ENCODE measurements around the gene TRAF2. TPM values are rescaled to one million over a fixed set of nuclear protein-coding genes. Genes with fewer than 3 reads are reported as not detected.
A peak's percentile ranks its signal among the peaks of the same experiment; 100 is the strongest.
"Not testable (repeated sequence)": the region's sequence is repeated elsewhere in the genome, so short reads cannot be mapped to it uniquely, and the experiment has no call there.

The TRAF2 gene, protein sequence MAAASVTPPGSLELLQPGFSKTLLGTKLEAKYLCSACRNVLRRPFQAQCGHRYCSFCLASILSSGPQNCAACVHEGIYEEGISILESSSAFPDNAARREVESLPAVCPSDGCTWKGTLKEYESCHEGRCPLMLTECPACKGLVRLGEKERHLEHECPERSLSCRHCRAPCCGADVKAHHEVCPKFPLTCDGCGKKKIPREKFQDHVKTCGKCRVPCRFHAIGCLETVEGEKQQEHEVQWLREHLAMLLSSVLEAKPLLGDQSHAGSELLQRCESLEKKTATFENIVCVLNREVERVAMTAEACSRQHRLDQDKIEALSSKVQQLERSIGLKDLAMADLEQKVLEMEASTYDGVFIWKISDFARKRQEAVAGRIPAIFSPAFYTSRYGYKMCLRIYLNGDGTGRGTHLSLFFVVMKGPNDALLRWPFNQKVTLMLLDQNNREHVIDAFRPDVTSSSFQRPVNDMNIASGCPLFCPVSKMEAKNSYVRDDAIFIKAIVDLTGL
- total RNA-seq: 100 to 1,000 TPM in 1 of 2 donors, 10 to 100 TPM in 1; 55.7 to 107 TPM

DNA sequence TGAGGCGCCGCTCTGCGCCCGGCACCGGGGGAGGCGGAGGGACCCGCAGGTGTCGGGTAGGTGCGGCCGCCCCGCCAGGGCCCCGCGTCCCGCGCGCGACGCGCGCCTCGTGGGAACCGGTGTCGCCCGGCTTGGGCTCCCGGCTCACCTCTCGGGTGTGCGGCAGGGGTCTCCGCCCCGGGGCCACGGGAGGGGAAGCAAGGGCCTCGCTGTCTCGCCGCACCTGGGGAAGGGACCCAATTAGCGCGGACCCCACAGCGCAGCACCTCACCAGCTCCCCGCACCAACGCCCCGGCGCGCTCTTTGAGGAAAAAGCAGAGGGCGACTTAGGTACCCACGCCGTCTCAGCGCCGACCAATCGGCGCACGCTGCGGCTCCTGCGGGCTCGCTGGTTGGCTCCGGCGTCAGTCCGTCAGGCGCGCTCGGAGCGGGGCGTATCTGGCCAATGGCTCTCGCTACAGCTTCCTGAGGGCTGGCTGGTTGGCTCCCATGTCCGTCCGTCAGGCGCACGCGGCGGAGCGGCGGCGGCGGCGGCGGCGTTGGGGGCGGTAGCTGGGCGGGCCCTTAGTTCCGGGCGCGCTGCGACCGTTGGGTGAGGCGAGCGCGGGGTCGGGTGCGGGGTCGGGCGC, at the start of gene TRAF2:
Gene TRAF2 (plus strand): TSS at position 567 of the 629 bp plus-strand sequence. CDS start 12,225 bp downstream, outside the sequence.
- Mint-ChIP-seq H3K27ac (peak within 1 kb of the TSS; percentile 84 to 85), H3K36me3 (no peaks in the 10 kb centered on the region), H3K4me3 (peak within 1 kb of the TSS; percentile 96), H3K27me3 (no peaks in the 10 kb centered on the region), H3K9me3 (no peaks in the 10 kb centered on the region), H3K4me1 (ENCODE audit: low read depth in 2 of 2) (peaks cover 15 to 33% of the 10 kb centered on the region in 2 donors)
- peak; percentile 90 for ATAC-seq
- DNase-seq (ENCODE audit: low spot score): peak; percentile 99

GRCh38 chr9:136837146-136837855, 49.0 kb upstream of the TRAF2 start:
- no peaks in the 10 kb centered on the region for H3K36me3 Mint-ChIP-seq
- H3K27ac Mint-ChIP-seq: no peak overlapping the region
- H3K27me3 Mint-ChIP-seq: no peaks in the 10 kb centered on the region
- DNase-seq (ENCODE audit: low spot score) (no peak), ATAC-seq (no peak)
- no peak overlapping the region for H3K4me3 Mint-ChIP-seq
- peaks cover 4 to 6% of the 10 kb centered on the region in 2 donors for H3K4me1 Mint-ChIP-seq (ENCODE audit: low read depth in 2 of 2)
- no peaks in the 10 kb centered on the region for H3K9me3 Mint-ChIP-seq

DNA sequence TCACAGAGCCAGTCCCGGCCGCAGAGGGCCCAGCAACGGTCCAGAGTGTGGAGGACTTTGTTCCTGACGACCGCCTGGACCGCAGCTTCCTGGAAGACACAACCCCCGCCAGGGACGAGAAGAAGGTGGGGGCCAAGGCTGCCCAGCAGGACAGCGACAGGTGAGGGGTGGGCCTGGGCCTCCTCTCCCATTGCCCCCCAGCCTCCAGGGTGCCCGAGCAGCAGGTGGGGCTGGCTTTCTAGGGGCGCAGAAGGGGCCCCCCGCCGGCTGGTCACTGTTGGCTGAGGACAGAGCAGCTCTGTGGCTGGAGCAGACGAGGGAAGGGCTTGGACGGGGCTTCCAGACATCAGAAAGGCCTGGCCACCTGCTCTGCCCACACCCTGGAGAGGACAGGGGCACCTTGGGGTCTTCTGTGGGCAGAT, 48.4 kb upstream of the TRAF2 start:
- H3K27ac Mint-ChIP-seq; DNase-seq (ENCODE audit: low spot score); H3K27me3 Mint-ChIP-seq; H3K9me3 Mint-ChIP-seq; H3K4me1 Mint-ChIP-seq (ENCODE audit: low read depth in 2 of 2); H3K36me3 Mint-ChIP-seq; ATAC-seq; H3K4me3 Mint-ChIP-seq: not testable (repeated sequence)

DNA sequence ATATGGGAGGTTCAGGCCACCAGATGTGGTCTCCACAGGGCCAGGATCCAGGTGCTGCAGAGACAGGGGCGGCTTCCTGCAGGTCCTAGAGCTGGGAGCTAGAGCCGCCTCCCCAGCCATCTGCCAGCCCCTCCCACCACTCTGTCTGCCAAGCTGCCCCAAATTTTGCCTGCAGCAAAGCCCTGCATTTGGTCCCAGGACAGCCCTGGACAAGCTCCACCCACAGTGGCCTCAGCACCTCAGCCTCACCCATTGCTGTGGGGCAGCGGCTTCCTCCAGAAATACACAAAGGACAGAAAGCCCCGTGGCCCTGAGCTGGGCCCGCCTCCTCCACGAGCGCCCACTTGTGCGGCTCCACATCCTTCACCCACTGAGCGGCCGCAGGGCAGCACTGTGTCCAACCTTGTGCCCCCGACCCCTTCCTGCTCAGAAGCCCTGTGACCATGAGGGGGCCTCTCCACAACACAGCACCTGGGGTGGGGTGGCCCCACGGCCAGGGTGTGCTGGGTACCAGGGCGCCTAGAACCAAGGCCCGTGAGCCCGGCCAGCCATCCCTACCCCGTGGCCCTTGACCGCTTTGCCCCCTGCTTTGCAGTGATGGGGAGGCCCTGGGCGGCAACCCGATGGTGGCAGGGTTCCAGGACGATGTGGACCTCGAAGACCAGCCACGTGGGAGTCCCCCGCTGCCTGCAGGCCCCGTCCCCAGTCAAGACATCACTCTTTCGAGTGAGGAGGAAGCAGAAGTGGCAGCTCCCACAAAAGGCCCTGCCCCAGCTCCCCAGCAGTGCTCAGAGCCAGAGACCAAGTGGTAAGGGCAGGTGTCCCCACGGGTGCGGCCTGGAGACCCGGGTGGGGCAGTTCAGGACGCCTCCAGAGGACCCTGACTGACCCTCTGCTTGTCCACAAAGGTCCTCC, 47.7 kb upstream of the TRAF2 start:
- H3K27ac Mint-ChIP-seq: no peak overlapping the region
- no peaks in the 10 kb centered on the region for H3K9me3 Mint-ChIP-seq
- H3K36me3 Mint-ChIP-seq: no peaks in the 10 kb centered on the region
- peaks cover 4 to 7% of the 10 kb centered on the region in 2 donors for H3K4me1 Mint-ChIP-seq (ENCODE audit: low read depth in 2 of 2)
- DNase-seq (ENCODE audit: low spot score) (no peak), ATAC-seq (no peak)
- no peak overlapping the region for H3K4me3 Mint-ChIP-seq
- H3K27me3 Mint-ChIP-seq: no peaks in the 10 kb centered on the region

GRCh38 chr9:136839229-136840139, 46.8 kb upstream of the TRAF2 start:
- Mint-ChIP-seq H3K4me3 (no peak overlapping the region), H3K36me3 (no peaks in the 10 kb centered on the region), H3K27ac (no peak overlapping the region), H3K4me1 (ENCODE audit: low read depth in 2 of 2) (peaks cover 4 to 7% of the 10 kb centered on the region in 2 donors), H3K9me3 (no peaks in the 10 kb centered on the region), H3K27me3 (no peaks in the 10 kb centered on the region)
- ATAC-seq (no peak), DNase-seq (ENCODE audit: low spot score) (no peak)

DNA sequence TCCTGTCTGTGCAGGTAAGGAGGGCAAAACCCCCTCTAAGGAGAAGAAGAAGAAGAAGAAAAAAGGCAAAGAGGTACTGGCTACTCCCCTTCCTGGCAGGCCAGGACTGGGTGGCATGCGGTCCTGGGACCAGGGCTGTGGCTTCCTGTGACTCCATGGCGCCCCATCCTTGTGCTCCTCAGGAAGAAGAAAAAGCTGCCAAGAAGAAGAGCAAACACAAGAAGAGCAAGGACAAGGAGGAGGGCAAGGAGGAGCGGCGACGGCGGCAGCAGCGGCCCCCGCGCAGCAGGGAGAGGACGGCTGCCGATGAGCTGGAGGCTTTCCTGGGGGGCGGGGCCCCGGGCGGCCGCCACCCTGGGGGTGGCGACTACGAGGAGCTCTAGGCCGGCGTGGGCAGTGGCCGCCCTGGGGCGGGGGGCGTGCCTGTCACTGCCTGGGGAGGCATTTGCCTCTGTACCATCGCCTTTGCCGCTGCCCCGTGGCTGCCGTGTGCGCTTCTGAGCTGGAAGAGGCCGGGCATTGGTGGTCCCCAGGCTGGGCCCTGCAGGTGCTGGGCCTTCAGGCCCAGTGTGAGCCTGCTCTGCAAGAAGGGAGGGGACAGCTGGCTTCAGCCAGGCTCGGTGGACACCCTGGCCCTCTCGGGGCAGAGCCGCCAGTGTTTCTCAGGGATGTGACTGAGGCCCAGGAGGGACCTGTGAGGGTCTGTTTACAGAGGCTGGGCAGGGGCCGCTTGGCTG, 46.0 kb upstream of the TRAF2 start:
- Mint-ChIP-seq H3K27me3 (no peaks in the 10 kb centered on the region), H3K36me3 (no peaks in the 10 kb centered on the region), H3K4me3 (no peak overlapping the region), H3K27ac (no peak overlapping the region), H3K9me3 (no peaks in the 10 kb centered on the region), H3K4me1 (ENCODE audit: low read depth in 2 of 2) (peaks cover 4 to 7% of the 10 kb centered on the region in 2 donors)
- ATAC-seq (no peak), DNase-seq (ENCODE audit: low spot score) (no peak)

DNA sequence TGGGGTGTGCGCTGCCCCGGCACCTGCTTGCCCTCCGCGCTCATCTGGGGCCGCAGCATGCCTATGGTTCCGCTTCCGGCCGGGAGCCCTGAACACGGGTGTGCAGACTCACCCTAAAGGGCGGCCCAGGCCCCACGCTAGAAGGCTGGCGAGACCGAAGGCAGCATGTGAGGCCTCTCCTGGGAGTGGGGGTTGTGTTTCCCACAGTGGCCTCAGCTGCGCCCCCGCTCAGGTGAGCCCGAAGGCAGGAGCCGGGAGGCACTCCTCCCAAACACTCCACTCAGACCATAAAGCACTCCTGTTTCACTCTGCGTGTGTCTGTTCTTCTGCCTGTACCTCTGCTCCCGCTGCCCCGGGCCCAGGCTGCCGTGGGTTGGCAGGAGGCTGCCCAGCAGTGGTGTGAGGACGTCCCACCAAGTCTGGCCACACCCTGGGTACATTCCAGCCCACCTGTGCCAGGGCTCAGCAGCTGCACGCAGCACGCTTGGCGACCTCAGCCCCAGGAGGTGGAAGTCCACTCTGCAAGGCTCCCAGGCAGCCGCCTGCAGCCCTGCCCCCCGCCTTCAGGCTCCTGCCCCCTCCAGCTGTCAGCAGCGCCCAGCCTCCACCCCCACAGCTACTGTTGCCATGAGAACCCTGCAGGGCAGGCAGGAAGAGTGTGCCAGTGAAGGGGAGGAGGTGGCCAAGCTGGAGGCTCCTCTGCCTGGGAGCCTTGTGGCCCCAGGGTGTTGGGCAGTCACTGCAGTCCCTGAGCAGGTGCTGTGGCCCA, 45.3 kb upstream of the TRAF2 start:
- DNase-seq (ENCODE audit: low spot score): no peak
- no peak for ATAC-seq
- H3K9me3 Mint-ChIP-seq: no peaks in the 10 kb centered on the region
- H3K4me1 Mint-ChIP-seq (ENCODE audit: low read depth in 2 of 2): peaks cover 4 to 7% of the 10 kb centered on the region in 2 donors
- no peak overlapping the region for H3K4me3 Mint-ChIP-seq
- no peaks in the 10 kb centered on the region for H3K36me3 Mint-ChIP-seq
- no peak overlapping the region for H3K27ac Mint-ChIP-seq
- no peaks in the 10 kb centered on the region for H3K27me3 Mint-ChIP-seq

- Mint-ChIP-seq H3K27ac (peak overlapping the region in 1 of 2 donors; percentile 35), H3K4me3 (peak overlapping the region; percentile 86), H3K4me1 (ENCODE audit: low read depth in 2 of 2) (peaks cover 4 to 11% of the 10 kb centered on the region in 2 donors)
- H3K27me3 Mint-ChIP-seq; DNase-seq (ENCODE audit: low spot score); H3K9me3 Mint-ChIP-seq; ATAC-seq; H3K36me3 Mint-ChIP-seq: not testable (repeated sequence)
Measured at GRCh38 chr9:136841646-136842379, 44.5 kb upstream of the TRAF2 start.

- H3K9me3 Mint-ChIP-seq, H3K36me3 Mint-ChIP-seq, H3K27me3 Mint-ChIP-seq: not testable (repeated sequence)
- Mint-ChIP-seq H3K4me3 (peak within 1 kb of the TSS; percentile 86), H3K4me1 (ENCODE audit: low read depth in 2 of 2) (peaks cover 5 to 11% of the 10 kb centered on the region in 2 donors), H3K27ac (peak within 1 kb of the TSS in 1 of 2 donors; percentile 35)
- DNase-seq (ENCODE audit: low spot score) (peak; percentile 81), ATAC-seq (peak; percentile 88)
Measured at GRCh38 chr9:136842380-136842948, 43.9 kb upstream of the TRAF2 start, which contains the start of gene AJM1. TSS of gene AJM1 (plus strand) at chr9:136842478. CDS start at chr9:136844415, 1,937 bp downstream.

DNA sequence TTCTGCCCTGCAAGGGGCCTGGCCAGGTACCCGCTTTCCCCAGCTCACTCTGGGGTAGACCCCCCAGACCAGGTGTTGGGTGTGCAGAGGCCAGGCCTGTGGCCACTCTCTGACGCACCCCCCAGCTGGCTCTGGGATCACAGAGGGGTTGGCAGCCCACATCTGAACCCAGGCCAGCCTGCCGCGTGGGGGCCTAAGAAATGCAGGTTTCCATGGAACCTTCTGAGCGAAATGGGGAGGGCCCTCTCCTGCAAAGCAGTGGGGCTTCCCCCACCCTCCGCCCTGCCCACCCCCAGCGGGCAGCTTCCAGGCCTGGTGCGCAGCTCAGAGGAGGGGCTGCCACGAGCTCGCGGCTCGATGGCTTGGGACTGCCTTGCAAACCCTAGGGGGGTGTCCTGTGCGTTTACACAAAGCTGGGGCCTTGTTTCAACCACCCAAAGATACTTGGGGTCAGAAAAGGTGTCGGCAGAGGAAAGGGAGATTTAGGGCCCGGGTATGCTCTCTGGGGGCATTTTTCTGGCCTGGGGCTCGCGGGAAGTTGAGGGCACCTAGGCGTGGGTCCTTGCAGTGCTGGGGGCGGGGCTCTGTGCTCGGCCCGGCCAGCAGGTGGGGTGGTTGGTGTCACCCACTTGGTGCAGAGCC, 43.0 kb upstream of the TRAF2 start:
- not testable (repeated sequence) for H3K9me3 Mint-ChIP-seq; H3K36me3 Mint-ChIP-seq; DNase-seq (ENCODE audit: low spot score); H3K27me3 Mint-ChIP-seq; H3K27ac Mint-ChIP-seq
- peaks cover 12 to 18% of the 10 kb centered on the region in 2 donors for H3K4me1 Mint-ChIP-seq (ENCODE audit: low read depth in 2 of 2)
- ATAC-seq: peak; percentile 1 to 3
- peak overlapping the region; percentile 47 for H3K4me3 Mint-ChIP-seq
